ACC112 (cell line): ENCODE results near the gene HRCT1.
"Not testable (repeated sequence)": the region's sequence is repeated elsewhere in the genome, so short reads cannot be mapped to it uniquely, and the experiment has no call there.

Experiments used
- H2AFZ ChIP-seq: fragments of 200-600 bp; sonication (generic); one replicate; pipeline ENCODE4 v1.6.0; 2017; ENCODE audit warnings: antibody characterized with exemption, low read length; ENCODE audit not compliant: unreplicated experiment
- H3K27ac ChIP-seq: fragments of 200-600 bp; sonication (generic); 2 replicates; pipeline ENCODE4 v1.5.1; 2014; ENCODE audit warnings: low read depth, mild to moderate bottlenecking, antibody characterized with exemption, low read length, moderate library complexity
- H3K27me3 ChIP-seq: fragments of 200-600 bp; sonication (generic); 2 replicates; pipeline ENCODE4 v1.6.1; 2014; ENCODE audit warnings: mild to moderate bottlenecking, antibody characterized with exemption, low read length, moderate library complexity, mixed read lengths; ENCODE audit not compliant: insufficient read depth
- H3K36me3 ChIP-seq: fragments of 200-600 bp; sonication (generic); 2 replicates; pipeline ENCODE4 v1.6.1; 2016; ENCODE audit warnings: mild to moderate bottlenecking, antibody characterized with exemption, low read length, moderate library complexity, mixed read lengths; ENCODE audit not compliant: insufficient read depth
- H3K4me1 ChIP-seq: fragments of 200-600 bp; sonication (generic); one replicate; pipeline ENCODE4 v1.6.1; 2016; ENCODE audit warnings: low read length, mixed read lengths; ENCODE audit not compliant: insufficient read depth, unreplicated experiment, control insufficient read depth
- H3K4me3 ChIP-seq: fragments of 200-600 bp; sonication (generic); 2 replicates; pipeline ENCODE4 v1.5.1; 2014; ENCODE audit warnings: mild to moderate bottlenecking, low read depth, low read length
- H3K79me2 ChIP-seq: fragments of 200-600 bp; sonication (generic); one replicate; pipeline ENCODE4 v1.6.0; 2016; ENCODE audit warnings: low read length; ENCODE audit not compliant: control insufficient read depth, unreplicated experiment, insufficient read depth

HRCT1 gene

DNA sequence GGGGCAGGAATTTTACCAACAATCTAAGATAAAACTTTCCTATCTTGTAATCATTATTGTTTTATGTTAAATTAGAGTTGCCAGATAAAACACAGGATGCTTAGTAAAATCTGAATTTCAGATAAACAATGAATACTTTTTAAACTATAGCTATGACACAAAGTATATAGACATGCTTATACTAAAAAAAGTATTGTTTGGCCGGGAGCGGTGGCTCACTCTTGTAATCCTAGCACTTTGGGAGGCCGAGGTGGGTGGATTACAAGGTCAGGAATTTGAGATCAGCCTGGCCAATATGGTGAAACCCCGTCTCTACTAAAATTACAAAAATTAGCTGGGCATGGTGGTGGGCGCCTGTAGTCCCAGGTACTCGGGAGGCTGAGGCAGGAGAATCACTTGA lies 28.1 kb downstream of the HRCT1 start:
- H3K4me3 ChIP-seq, H3K36me3 ChIP-seq, H3K27me3 ChIP-seq, H3K79me2 ChIP-seq: not testable (repeated sequence)
- peak overlapping the region; percentile 4; the same call in 1 of the 2 replicates for H3K27ac ChIP-seq
- peaks cover 39% of the 10 kb centered on the region for H3K4me1 ChIP-seq
- peak overlapping the region; percentile 85 for H2AFZ ChIP-seq

- H3K4me1 ChIP-seq, result peaks cover 38% of the 10 kb centered on the region
- H2AFZ ChIP-seq, result no peak overlapping the region
- H3K79me2 ChIP-seq, result no peaks in the 10 kb centered on the region
- H3K27ac ChIP-seq, result peak overlapping the region; percentile 91
- H3K27me3 ChIP-seq, result no peaks in the 10 kb centered on the region
- H3K36me3 ChIP-seq, result 0 out of 2 replicates have a peak, but pooled peaks cover 4% of the 10 kb centered on the region
- H3K4me3 ChIP-seq, result no peak overlapping the region
These were observed 29.3 kb downstream of the HRCT1 start for GRCh38 chr9:35935261-35935660.

DNA sequence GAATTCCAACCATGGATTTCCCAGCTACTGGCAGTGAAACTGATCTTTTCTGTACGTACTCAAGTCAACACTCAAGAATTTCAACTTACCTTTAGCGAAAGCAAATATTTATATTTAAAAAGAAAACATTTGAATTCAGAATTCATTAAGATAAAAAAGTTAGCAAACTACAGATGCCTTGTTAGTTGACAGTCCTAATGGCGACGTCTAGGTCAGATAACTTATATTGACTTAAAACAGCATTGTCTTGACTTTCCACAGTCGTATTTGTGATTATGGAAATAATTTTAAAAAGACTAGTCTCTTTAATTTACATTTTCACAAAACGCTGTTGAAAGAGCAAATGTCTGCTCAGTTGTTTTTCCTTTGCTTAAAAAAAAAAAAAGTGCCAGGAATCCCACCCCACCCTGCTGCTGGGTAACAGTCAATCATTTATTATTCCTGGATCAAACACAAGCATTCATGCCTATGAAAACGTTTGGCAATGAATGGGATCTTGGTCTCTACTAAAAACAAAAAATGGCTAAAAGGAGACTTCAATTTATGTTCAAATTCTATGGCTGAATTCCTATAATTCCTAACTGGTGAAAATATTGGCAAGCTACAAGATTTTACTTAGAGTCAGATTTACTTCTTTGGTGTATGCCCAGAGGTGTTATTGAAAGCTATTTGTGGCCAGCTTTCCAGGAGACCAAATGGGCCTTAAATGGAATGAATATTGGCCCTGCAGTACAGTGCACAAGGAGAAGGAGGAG lies 29.9 kb downstream of the HRCT1 start:
- Histone ChIP-seq H3K27ac (peak overlapping the region; percentile 91), H2AFZ (peak overlapping the region; percentile 70), H3K4me3 (peak overlapping the region; percentile 48; the same call in 1 of the 2 replicates), H3K27me3 (no peaks in the 10 kb centered on the region), H3K36me3 (0 out of 2 replicates have a peak, but pooled peaks cover 4% of the 10 kb centered on the region), H3K79me2 (no peaks in the 10 kb centered on the region), H3K4me1 (peaks cover 38% of the 10 kb centered on the region)

DNA sequence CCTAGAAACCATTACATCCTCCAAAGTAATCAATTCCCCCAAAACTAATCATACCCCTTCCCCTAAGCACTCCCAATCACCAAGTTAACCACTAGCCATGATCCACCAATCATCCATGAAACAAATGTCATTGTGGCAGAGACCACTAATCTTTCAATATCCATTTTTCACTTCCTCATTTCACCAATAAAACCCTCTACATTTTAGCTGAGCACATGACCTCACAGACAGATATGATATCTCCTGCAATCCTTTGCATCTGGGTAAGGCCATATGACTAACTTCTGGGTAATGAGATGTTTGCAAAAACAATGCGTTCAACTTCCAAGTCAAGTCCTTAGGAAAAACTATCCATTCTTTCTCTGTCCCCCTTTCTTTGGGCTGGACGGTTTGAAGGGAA lies 31.2 kb downstream of the HRCT1 start:
- Histone ChIP-seq H2AFZ (peak overlapping the region; percentile 59), H3K4me3 (no peak overlapping the region), H3K27ac (peak overlapping the region; percentile 91)

GRCh38 chr9:35938474-35939356 lies 32.7 kb downstream of the HRCT1 start:
- Histone ChIP-seq H3K36me3 (0 out of 2 replicates have a peak, but pooled peaks cover 4% of the 10 kb centered on the region), H3K4me3 (no peak overlapping the region), H3K27me3 (no peaks in the 10 kb centered on the region), H3K27ac (no peak overlapping the region), H3K4me1 (peaks cover 29% of the 10 kb centered on the region), H2AFZ (no peak overlapping the region), H3K79me2 (no peaks in the 10 kb centered on the region)

More for the DNA sequence above, 31.2 kb downstream of the HRCT1 start:
- 0 out of 2 replicates have a peak, but pooled peaks cover 4% of the 10 kb centered on the region for H3K36me3 ChIP-seq
- H3K4me1 ChIP-seq, result peaks cover 38% of the 10 kb centered on the region
- H3K27me3 ChIP-seq, result no peaks in the 10 kb centered on the region
- no peaks in the 10 kb centered on the region for H3K79me2 ChIP-seq

- Histone ChIP-seq H3K27me3 (no peaks in the 10 kb centered on the region), H3K79me2 (no peaks in the 10 kb centered on the region), H3K4me1 (peaks cover 25% of the 10 kb centered on the region), H3K36me3 (0 out of 2 replicates have a peak, but pooled peaks cover 4% of the 10 kb centered on the region), H2AFZ (no peak overlapping the region), H3K27ac (no peak overlapping the region), H3K4me3 (no peak overlapping the region)
These were observed 33.8 kb downstream of the HRCT1 start for GRCh38 chr9:35939679-35940250.

GRCh38 chr9:35940458-35941407 lies 34.7 kb downstream of the HRCT1 start:
- Histone ChIP-seq H3K36me3 (0 out of 2 replicates have a peak, but pooled peaks cover 4% of the 10 kb centered on the region), H3K27ac (no peak overlapping the region), H2AFZ (no peak overlapping the region), H3K79me2 (no peaks in the 10 kb centered on the region), H3K4me1 (peaks cover 18% of the 10 kb centered on the region), H3K4me3 (no peak overlapping the region), H3K27me3 (no peaks in the 10 kb centered on the region)

DNA sequence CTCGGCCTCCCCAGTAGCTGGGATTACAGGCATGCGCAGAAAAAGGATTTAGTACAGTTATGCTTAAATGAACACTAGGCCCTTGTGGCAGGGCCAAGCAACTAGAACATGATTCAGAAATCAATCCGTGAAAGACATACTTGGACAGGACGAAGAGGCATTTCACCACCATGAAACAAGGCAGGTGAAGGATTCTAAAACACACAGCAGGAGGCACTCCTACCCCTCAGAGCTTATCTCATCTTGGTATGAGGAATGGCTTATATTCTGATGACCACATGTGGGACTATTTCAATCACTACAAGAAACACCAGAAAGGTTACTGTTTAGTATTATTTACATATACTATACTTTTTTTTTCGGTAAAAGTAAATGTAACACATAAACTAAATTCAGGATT lies 36.3 kb downstream of the HRCT1 start:
- Histone ChIP-seq H2AFZ (no peak overlapping the region), H3K27me3 (no peaks in the 10 kb centered on the region), H3K36me3 (no peaks in the 10 kb centered on the region), H3K4me3 (no peak overlapping the region), H3K27ac (no peak overlapping the region), H3K79me2 (no peaks in the 10 kb centered on the region), H3K4me1 (peaks cover 6% of the 10 kb centered on the region)

DNA sequence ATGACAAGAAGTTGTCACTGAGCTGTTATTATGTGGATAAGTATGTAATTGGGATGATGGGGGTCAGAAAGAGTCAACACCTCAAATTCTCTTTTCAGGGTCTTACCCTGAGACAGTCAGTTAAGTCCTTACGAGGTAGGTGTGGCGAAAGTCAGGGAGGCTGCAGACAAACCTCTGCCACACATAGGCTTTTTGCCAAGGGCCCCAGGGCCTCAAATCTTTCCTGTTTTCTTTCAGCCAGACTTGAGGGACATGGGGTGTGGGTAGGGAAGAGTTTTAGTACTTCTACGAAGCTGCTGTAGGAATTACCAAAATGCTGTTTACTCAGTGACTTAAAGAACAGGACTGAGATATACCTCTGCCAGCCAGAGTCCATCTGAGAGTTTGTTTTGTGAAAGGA lies 38.2 kb downstream of the HRCT1 start:
- H3K27ac ChIP-seq, result no peak overlapping the region
- peaks cover 3% of the 10 kb centered on the region for H3K4me1 ChIP-seq
- H3K27me3 ChIP-seq, result no peaks in the 10 kb centered on the region
- H3K4me3 ChIP-seq, result no peak overlapping the region
- no peaks in the 10 kb centered on the region for H3K79me2 ChIP-seq
- H3K36me3 ChIP-seq, result no peaks in the 10 kb centered on the region
- no peak overlapping the region for H2AFZ ChIP-seq

DNA sequence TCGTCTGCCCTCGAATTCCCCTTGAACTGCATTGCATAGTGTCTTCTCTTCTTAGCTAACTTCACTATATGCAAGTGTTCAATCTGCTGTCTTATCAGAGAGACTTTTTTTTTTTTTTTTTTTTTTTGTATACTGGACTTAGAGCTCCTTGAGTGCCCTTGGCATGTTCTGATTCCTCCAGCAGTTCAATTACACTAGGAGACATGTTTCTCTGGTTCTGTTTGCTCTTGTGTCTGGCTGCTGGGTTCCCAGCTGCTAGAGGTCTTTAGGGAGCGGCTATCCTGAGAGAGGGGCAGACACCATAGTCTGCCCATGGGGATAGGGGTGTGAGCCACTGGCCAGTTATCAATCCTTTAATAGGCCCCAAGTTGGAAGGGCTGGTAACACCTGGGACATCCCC lies 38.8 kb downstream of the HRCT1 start:
- peak overlapping the region; percentile 93 for H2AFZ ChIP-seq
- no peaks in the 10 kb centered on the region for H3K27me3 ChIP-seq
- H3K36me3 ChIP-seq, result no peaks in the 10 kb centered on the region
- no peak overlapping the region for H3K4me3 ChIP-seq
- H3K4me1 ChIP-seq, result peaks cover 3% of the 10 kb centered on the region
- no peaks in the 10 kb centered on the region for H3K79me2 ChIP-seq
- no peak overlapping the region for H3K27ac ChIP-seq
